Stimulated activated CD4-positive, alpha-beta T cell treated with anti-CD3 and anti-CD28 coated beads, Interleukin-1b, Interleukin-23, amount 100 ng/mL, for 4 hours (primary cell): ENCODE measurements around the gene CCL1.
A peak's percentile ranks its signal among the peaks of the same experiment; 100 is the strongest.

Experiments
- DNase-seq, 2 donors: peaks; one replicate each; pipeline ENCODE4 v3.0.0-alpha.2; 2020; ENCODE audit warnings: low read depth in 2 of 2

The CCL1 gene

DNA sequence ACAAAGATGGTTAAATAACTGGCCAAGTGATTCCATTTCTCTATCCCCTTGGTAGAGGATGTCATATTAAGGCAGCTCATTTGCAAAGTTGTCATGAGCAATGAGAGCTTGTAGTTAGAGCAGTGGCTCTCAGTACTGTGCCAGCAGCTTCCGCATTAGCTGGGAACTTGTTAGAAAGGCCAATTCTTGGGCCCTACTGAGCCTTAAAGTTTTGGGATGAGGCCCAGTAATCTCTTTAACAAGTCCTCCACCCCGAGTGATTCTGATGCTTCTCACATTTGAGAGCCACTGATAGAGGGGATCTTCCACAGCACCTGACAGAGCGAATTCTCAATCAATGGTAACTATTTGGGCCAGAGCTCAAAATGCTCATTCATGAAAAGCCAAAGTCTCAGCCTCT is 20.2 kb upstream of the CCL1 start:
- DNase-seq: no peak

GRCh38 chr17:34382621-34383124 is 19.6 kb upstream of the CCL1 start:
- DNase-seq: peak in 1 of 2 donors; percentile 2

- no peak for DNase-seq
These were observed 16.8 kb upstream of the CCL1 start for GRCh38 chr17:34379868-34380267.

DNA sequence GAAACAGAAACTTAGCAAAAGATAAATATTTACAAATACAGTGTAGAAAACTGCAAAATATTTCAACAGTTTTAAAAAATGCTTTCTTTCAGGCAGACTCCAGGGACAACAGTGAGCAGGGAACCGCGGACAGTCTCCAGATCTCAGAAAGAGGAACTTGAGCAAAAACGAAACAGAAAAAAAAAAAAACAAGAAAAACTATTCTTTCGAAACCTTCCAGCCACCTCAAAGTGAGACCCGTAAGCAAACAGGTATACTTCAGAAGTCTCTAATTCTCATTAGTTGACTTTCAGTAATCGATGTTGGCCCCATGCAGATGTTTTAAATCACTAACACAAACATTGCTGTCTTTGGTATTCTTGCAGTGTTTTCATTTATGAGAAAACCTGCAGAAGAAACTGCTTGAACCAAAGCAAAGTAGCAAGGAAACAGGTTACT is 15.7 kb upstream of the CCL1 start:
- no peak for DNase-seq

- no peak for DNase-seq
These were observed 14.2 kb upstream of the CCL1 start for GRCh38 chr17:34377078-34377823.

GRCh38 chr17:34375426-34375997 is 12.5 kb upstream of the CCL1 start:
- no peak for DNase-seq

DNA sequence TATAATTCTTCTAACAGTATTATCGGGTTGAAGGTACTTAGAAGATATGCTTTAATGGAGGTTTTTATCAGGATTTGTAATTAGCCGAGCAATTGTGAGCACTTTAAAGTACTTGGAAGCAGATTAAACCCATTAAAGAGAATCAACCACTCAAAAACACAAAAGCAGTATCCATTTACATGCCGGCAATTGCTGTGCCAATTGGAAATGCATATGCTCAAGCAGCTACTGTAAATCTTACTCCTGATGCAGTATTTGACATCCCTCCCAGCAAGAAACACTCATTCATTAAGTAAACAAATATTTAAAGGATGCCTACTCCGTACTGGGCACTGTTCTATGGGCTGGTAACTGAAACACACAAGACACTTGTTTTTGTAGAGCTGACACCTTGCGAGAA is 11.4 kb upstream of the CCL1 start:
- DNase-seq: no peak

GRCh38 chr17:34371405-34372100 is 8.5 kb upstream of the CCL1 start:
- DNase-seq: no peak

GRCh38 chr17:34370997-34371395 is 8.0 kb upstream of the CCL1 start:
- DNase-seq: no peak

DNA sequence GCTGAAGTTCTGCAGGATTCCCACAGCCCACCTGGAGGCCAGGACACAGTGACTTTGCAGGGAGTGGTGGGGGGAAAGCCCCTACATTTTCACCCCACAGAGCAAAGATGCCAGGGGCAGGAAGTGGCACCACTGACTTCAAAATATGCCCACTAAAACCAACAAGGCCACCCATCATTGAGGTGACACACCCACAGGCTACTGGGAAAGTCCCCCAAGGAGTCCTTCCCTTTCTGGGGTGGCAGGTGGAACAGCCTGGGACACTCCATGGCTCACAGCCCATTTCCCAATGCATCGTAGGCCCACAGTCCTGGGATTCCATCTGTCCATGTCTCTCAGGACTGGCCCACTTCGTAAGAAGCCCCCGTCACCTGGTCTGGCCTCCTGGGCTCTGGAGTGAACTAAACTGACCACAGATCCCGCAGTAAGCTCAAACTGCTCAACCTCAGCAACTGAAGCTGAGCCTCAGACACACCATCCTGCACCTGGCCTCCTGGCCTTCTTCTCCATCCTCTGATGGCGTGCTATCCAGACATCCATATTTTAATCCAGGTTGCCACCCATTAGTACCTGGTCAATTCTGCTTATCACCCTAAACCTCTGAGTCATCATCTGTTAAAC is 7.5 kb upstream of the CCL1 start:
- DNase-seq: no peak

GRCh38 chr17:34369571-34369970 is 6.5 kb upstream of the CCL1 start:
- no peak for DNase-seq

DNA sequence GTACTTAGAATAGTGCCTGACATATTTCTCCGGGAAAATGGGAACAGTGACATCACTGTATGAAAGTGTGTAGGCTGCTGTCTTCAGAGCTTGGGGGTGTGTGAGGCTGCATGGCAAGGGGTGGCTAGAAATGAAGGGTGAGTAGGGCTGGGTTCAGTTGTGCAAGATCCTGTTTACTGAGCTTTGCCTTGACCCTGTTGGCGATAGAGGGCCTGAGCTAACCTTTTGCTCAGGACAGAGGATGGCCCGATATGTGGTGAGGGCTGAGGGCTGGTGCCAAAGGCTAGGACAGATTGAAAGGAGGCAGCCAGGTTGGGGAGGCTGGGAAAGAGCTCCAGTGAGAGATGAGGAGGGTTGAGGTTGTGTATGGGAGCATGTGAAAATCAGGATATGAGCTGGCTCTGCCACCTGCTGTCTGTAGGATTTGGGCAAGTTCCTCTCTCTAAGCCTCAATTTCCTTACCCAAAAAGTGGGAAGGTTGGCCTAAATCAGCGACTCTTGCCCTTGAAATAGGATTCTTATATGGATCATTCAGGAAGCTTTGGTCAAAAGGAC is 6.0 kb upstream of the CCL1 start:
- DNase-seq: no peak

- DNase-seq: no peak
These were observed 5.3 kb upstream of the CCL1 start for GRCh38 chr17:34368196-34368945.

- DNase-seq: no peak
These were observed 4.6 kb upstream of the CCL1 start for GRCh38 chr17:34367486-34368195.

GRCh38 chr17:34366529-34367107 is 3.6 kb upstream of the CCL1 start:
- no peak for DNase-seq

- DNase-seq: no peak
These were observed 3.0 kb upstream of the CCL1 start for GRCh38 chr17:34366010-34366409.

- no peak for DNase-seq
These were observed 2.3 kb upstream of the CCL1 start for GRCh38 chr17:34365340-34365739.

GRCh38 chr17:34364751-34365150 is 1.7 kb upstream of the CCL1 start:
- DNase-seq: no peak

- peak; percentile 16 to 47 for DNase-seq
These were observed 1.5 kb downstream of the CCL1 start for GRCh38 chr17:34361478-34362061.
